Tibial nerve (tissue), 3 donors: ENCODE data around the gene CAMKK1.

Experiments
- CTCF ChIP-seq, 5 experiments: fragments of 200-600 bp in 3 of 5; fragments of 450-650 bp in 2 of 5; sonication (generic) in 3 of 5; IDR thresholded peaks; one replicate each; pipeline ENCODE4 v1.5.1; 2016 to 2019; ENCODE audit warnings: antibody characterized with exemption in 5 of 5, mild to moderate bottlenecking in 3 of 5, moderate library complexity in 2 of 5
- POLR2A ChIP-seq, 2 donors: fragments of 450-650 bp; IDR thresholded peaks; one replicate each; pipeline ENCODE4 v1.6.1; 2017; ENCODE audit warnings: antibody characterized with exemption in 2 of 2, mild to moderate bottlenecking in 2 of 2, moderate library complexity in 2 of 2

- no peak for TF ChIP-seq CTCF (IDR thresholded peaks at IDR 0.05)
- no peak for TF ChIP-seq POLR2A (IDR thresholded peaks at IDR 0.05)
These were observed 28.3 kb downstream of the CAMKK1 start for GRCh38 chr17:3864534-3864933.
